ENCODE measurements around the gene RAF1. TPM values are rescaled to one million over a fixed set of nuclear protein-coding genes. Genes with fewer than 3 reads are reported as not detected.
A peak's percentile ranks its signal among the peaks of the same experiment; 100 is the strongest.
"Not testable (repeated sequence)": the region's sequence is repeated elsewhere in the genome, so short reads cannot be mapped to it uniquely, and the experiment has no call there.

The RAF1 gene
- total RNA-seq, 1 donor from 2014 or later = 115 TPM

- Histone ChIP-seq H3K9ac (no peak overlapping the region), H3K36me3 (no peaks in the 10 kb centered on the region), H4K20me1 (ENCODE audit: low read depth) (no peaks in the 10 kb centered on the region), H2AFZ (replicated peaks) (no peak overlapping the region), H3K27ac (no peak overlapping the region), H3K4me3 (no peak overlapping the region), H3K9me3 (ENCODE audit: low read depth) (no peaks in the 10 kb centered on the region), H3K4me1 (peaks cover 8% of the 10 kb centered on the region), H3F3A (ENCODE audit: low read depth) (no peaks in the 10 kb centered on the region), H3K4me2 (peak overlapping the region; percentile 1), H3K79me2 (ENCODE audit: low read depth) (no peaks in the 10 kb centered on the region), H3K27me3 (peaks cover 3% of the 10 kb centered on the region)
- Mint-ChIP-seq H3K36me3 (no peaks in the 10 kb centered on the region), H3K27ac (no peak overlapping the region), H3K9me3 (no peaks in the 10 kb centered on the region), H3K27me3 (ENCODE audit: insufficient read depth, low read depth) (no peaks in the 10 kb centered on the region), H3K4me3 (no peak overlapping the region), H3K4me1 (peaks cover 12% of the 10 kb centered on the region)
- DNase-seq (ENCODE audit: low spot score) = no peak
- TF ChIP-seq CTCF (IDR thresholded peaks at IDR 0.05) = no peak
- no peak for TF ChIP-seq EZH2 (IDR thresholded peaks at IDR 0.05)
- TF ChIP-seq EZH2phosphoT487 (IDR thresholded peaks at IDR 0.05) = no peak
These were observed 119.1 kb downstream of the RAF1 start for GRCh38 chr3:12544652-12545472.

- H3K27ac Mint-ChIP-seq, H3K36me3 Mint-ChIP-seq: not testable (repeated sequence)
- H3K4me1 Mint-ChIP-seq = peaks cover 12% of the 10 kb centered on the region
These were observed 120.4 kb downstream of the RAF1 start for GRCh38 chr3:12543497-12543896.

GRCh38 chr3:12541625-12542024 is 122.3 kb downstream of the RAF1 start:
- H3K4me3 ChIP-seq = no peak overlapping the region
- no peaks in the 10 kb centered on the region for H4K20me1 ChIP-seq (ENCODE audit: low read depth)
- TF ChIP-seq CTCF (IDR thresholded peaks at IDR 0.05) (peak; percentile 49), EZH2 (IDR thresholded peaks at IDR 0.05) (no peak)
- no peaks in the 10 kb centered on the region for H3K27me3 ChIP-seq
- no peak overlapping the region for H2AFZ ChIP-seq (replicated peaks)
- H3K4me3 Mint-ChIP-seq = no peak overlapping the region
- no peaks in the 10 kb centered on the region for H3K9me3 ChIP-seq (ENCODE audit: low read depth)
- peak; percentile 50 for DNase-seq (ENCODE audit: low spot score)
- no peaks in the 10 kb centered on the region for H3K79me2 ChIP-seq (ENCODE audit: low read depth)
- H3K27ac Mint-ChIP-seq = no peak overlapping the region
- H3K4me1 Mint-ChIP-seq = peaks cover 12% of the 10 kb centered on the region
- no peak overlapping the region for H3K27ac ChIP-seq
- H3K4me2 ChIP-seq = no peak overlapping the region
- H3K36me3 Mint-ChIP-seq = peaks cover 1% of the 10 kb centered on the region
- H3K36me3 ChIP-seq = no peaks in the 10 kb centered on the region
- H3K9me3 Mint-ChIP-seq = no peaks in the 10 kb centered on the region
- H3K9ac ChIP-seq = no peak overlapping the region
- H3K4me1 ChIP-seq = peaks cover 8% of the 10 kb centered on the region
- no peaks in the 10 kb centered on the region for H3K27me3 Mint-ChIP-seq (ENCODE audit: insufficient read depth, low read depth)
- no peaks in the 10 kb centered on the region for H3F3A ChIP-seq (ENCODE audit: low read depth)

More at GRCh38 chr3:12543497-12543896, 120.4 kb downstream of the RAF1 start:
- H3F3A ChIP-seq (ENCODE audit: low read depth); H2AFZ ChIP-seq (replicated peaks); H3K27me3 Mint-ChIP-seq (ENCODE audit: insufficient read depth, low read depth); H3K4me2 ChIP-seq; H3K27ac ChIP-seq; H4K20me1 ChIP-seq (ENCODE audit: low read depth); H3K4me3 Mint-ChIP-seq; H3K9me3 Mint-ChIP-seq; H3K4me3 ChIP-seq; H3K27me3 ChIP-seq; H3K79me2 ChIP-seq (ENCODE audit: low read depth); H3K9ac ChIP-seq; H3K4me1 ChIP-seq; DNase-seq (ENCODE audit: low spot score); H3K36me3 ChIP-seq; H3K9me3 ChIP-seq (ENCODE audit: low read depth): not testable (repeated sequence)

GRCh38 chr3:12536423-12536822 is 127.5 kb downstream of the RAF1 start:
- Mint-ChIP-seq H3K9me3 (no peaks in the 10 kb centered on the region), H3K4me3 (no peak overlapping the region), H3K4me1 (no peaks in the 10 kb centered on the region), H3K36me3 (peaks cover 7% of the 10 kb centered on the region), H3K27me3 (ENCODE audit: insufficient read depth, low read depth) (peaks cover 2% of the 10 kb centered on the region), H3K27ac (peak overlapping the region; percentile 25)
- H3F3A ChIP-seq (ENCODE audit: low read depth) = no peaks in the 10 kb centered on the region
- H3K4me2 ChIP-seq = no peak overlapping the region
- no peak overlapping the region for H3K9ac ChIP-seq
- no peaks in the 10 kb centered on the region for H3K9me3 ChIP-seq (ENCODE audit: low read depth)
- no peak overlapping the region for H2AFZ ChIP-seq (replicated peaks)
- H3K27me3 ChIP-seq = no peaks in the 10 kb centered on the region
- no peak overlapping the region for H3K4me3 ChIP-seq
- H3K79me2 ChIP-seq (ENCODE audit: low read depth) = no peaks in the 10 kb centered on the region
- no peaks in the 10 kb centered on the region for H3K36me3 ChIP-seq
- no peaks in the 10 kb centered on the region for H4K20me1 ChIP-seq (ENCODE audit: low read depth)
- no peaks in the 10 kb centered on the region for H3K4me1 ChIP-seq
- DNase-seq (ENCODE audit: low spot score) = no peak
- no peak for TF ChIP-seq EZH2phosphoT487 (IDR thresholded peaks at IDR 0.05)
- TF ChIP-seq CTCF (IDR thresholded peaks at IDR 0.05) = peak; percentile 31
- no peak overlapping the region for H3K27ac ChIP-seq

Measured in neural progenitor cell (in vitro differentiated cells).